Measurements from ENCODE around the gene TAS1R2. TPM values are rescaled to one million over a fixed set of nuclear protein-coding genes. Genes with fewer than 3 reads are reported as not detected.
"Not testable (repeated sequence)": the region's sequence is repeated elsewhere in the genome, so short reads cannot be mapped to it uniquely, and the experiment has no call there.

The TAS1R2 gene
- total RNA-seq, 1 donor from 2014 or later, result 0.98 TPM

- H3K4me3 ChIP-seq, result no peak overlapping the region
- H3K36me3 ChIP-seq, result no peaks in the 10 kb centered on the region
- H3K4me1 ChIP-seq, result no peaks in the 10 kb centered on the region
- no peak overlapping the region for H3K27ac ChIP-seq
- intact Hi-C loops (cut with DNase I), result no loop called here
- no peak for DNase-seq (ENCODE audit: extremely low spot score in 2 of 2)
- H3K27me3 ChIP-seq, result no peaks in the 10 kb centered on the region
- no peaks in the 10 kb centered on the region for H3K9me3 ChIP-seq
- no peak for TF ChIP-seq POLR2AphosphoS5 (IDR thresholded peaks at IDR 0.05; ENCODE audit: insufficient read depth in 1 of 2, low read depth in 1 of 2)
- TF ChIP-seq CTCF (IDR thresholded peaks at IDR 0.05), result no peak
These were observed 19.3 kb downstream of the TAS1R2 start for GRCh38 chr1:18840145-18840544.

GRCh38 chr1:18836654-18837053 is 22.8 kb downstream of the TAS1R2 start:
- intact Hi-C loops (cut with DNase I), result no loop called here
- Histone ChIP-seq H3K36me3 (no peaks in the 10 kb centered on the region), H3K4me3 (no peak overlapping the region), H3K4me1 (no peaks in the 10 kb centered on the region), H3K9me3 (no peaks in the 10 kb centered on the region), H3K27ac (no peak overlapping the region), H3K27me3 (no peaks in the 10 kb centered on the region)
- TF ChIP-seq POLR2AphosphoS5 (IDR thresholded peaks at IDR 0.05; ENCODE audit: insufficient read depth in 1 of 2, low read depth in 1 of 2) (no peak), POLR2A (IDR thresholded peaks at IDR 0.05) (no peak), CTCF (IDR thresholded peaks at IDR 0.05) (no peak)
- DNase-seq (ENCODE audit: extremely low spot score in 2 of 2), result no peak

GRCh38 chr1:18832319-18832718 is 27.1 kb downstream of the TAS1R2 start:
- H3K36me3 ChIP-seq; H3K27ac ChIP-seq; DNase-seq (ENCODE audit: extremely low spot score in 2 of 2); H3K4me1 ChIP-seq; H3K27me3 ChIP-seq; intact Hi-C loops (cut with DNase I); H3K4me3 ChIP-seq; H3K9me3 ChIP-seq: not testable (repeated sequence)

GRCh38 chr1:18831656-18832055 is 27.8 kb downstream of the TAS1R2 start:
- Histone ChIP-seq H3K27me3 (no peaks in the 10 kb centered on the region), H3K4me3 (no peak overlapping the region), H3K4me1 (no peaks in the 10 kb centered on the region)

GRCh38 chr1:18830596-18830995 is 28.9 kb downstream of the TAS1R2 start:
- H3K9me3 ChIP-seq, result no peaks in the 10 kb centered on the region
- no peak for DNase-seq (ENCODE audit: extremely low spot score in 2 of 2)
- no peaks in the 10 kb centered on the region for H3K27me3 ChIP-seq
- H3K36me3 ChIP-seq, result no peaks in the 10 kb centered on the region
- H3K27ac ChIP-seq, result no peak overlapping the region
- intact Hi-C loops (cut with DNase I), result no loop called here
- no peaks in the 10 kb centered on the region for H3K4me1 ChIP-seq
- no peak overlapping the region for H3K4me3 ChIP-seq
- TF ChIP-seq POLR2AphosphoS5 (IDR thresholded peaks at IDR 0.05; ENCODE audit: insufficient read depth in 1 of 2, low read depth in 1 of 2), result no peak
- TF ChIP-seq POLR2A (IDR thresholded peaks at IDR 0.05), result no peak
- no peak for TF ChIP-seq CTCF (IDR thresholded peaks at IDR 0.05)

More at GRCh38 chr1:18831656-18832055, 27.8 kb downstream of the TAS1R2 start:
- no peak overlapping the region for H3K27ac ChIP-seq
- no peaks in the 10 kb centered on the region for H3K9me3 ChIP-seq
- no peak for TF ChIP-seq POLR2A (IDR thresholded peaks at IDR 0.05)
- no peak for TF ChIP-seq POLR2AphosphoS5 (IDR thresholded peaks at IDR 0.05; ENCODE audit: insufficient read depth in 1 of 2, low read depth in 1 of 2)
- TF ChIP-seq CTCF (IDR thresholded peaks at IDR 0.05), result no peak
- no peak for DNase-seq (ENCODE audit: extremely low spot score in 2 of 2)
- intact Hi-C loops (cut with DNase I), result no loop called here
- H3K36me3 ChIP-seq, result no peaks in the 10 kb centered on the region

GRCh38 chr1:18829671-18830070 is 29.8 kb downstream of the TAS1R2 start:
- no peak for TF ChIP-seq CTCF (IDR thresholded peaks at IDR 0.05)
- no peak for TF ChIP-seq POLR2AphosphoS5 (IDR thresholded peaks at IDR 0.05; ENCODE audit: insufficient read depth in 1 of 2, low read depth in 1 of 2)
- no peak for TF ChIP-seq POLR2A (IDR thresholded peaks at IDR 0.05)
- DNase-seq (ENCODE audit: extremely low spot score in 2 of 2), result no peak
- intact Hi-C loops (cut with DNase I), result loop anchor here (10.0 kb wide), 1 partner anchor 225 kb away; no protein-coding TSS in a partner anchor
- H3K9me3 ChIP-seq, result no peaks in the 10 kb centered on the region
- H3K36me3 ChIP-seq, result no peaks in the 10 kb centered on the region
- H3K4me1 ChIP-seq, result no peaks in the 10 kb centered on the region
- H3K4me3 ChIP-seq, result no peak overlapping the region
- H3K27ac ChIP-seq, result no peak overlapping the region
- H3K27me3 ChIP-seq, result no peaks in the 10 kb centered on the region
